ENCODE results near the gene TPTE2. TPM values are rescaled to one million over a fixed set of nuclear protein-coding genes. Genes with fewer than 3 reads are reported as not detected.

The TPTE2 gene
- 0.46 TPM for total RNA-seq

DNA sequence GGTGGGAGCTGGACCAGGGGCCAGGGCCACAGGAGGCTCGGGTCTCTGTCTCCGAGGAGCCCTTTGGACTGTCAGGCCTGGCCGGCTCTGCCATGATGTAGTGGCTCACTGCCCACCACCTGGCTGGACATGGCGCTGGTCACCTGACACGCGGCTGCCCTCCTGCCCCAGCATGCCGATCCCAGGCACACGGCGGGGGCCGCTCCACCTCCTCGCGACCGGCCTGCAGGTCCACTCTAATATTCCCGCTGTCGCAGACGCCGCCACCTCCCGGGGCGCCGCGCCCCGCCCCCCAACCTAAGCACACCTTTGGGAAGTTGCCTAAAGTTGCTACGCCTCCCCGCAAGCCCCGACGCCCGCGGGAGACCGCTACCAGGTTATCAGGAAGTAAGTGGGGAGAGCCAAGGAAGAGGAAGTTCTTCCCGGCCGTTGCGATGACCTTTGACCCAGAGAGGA lies at the start of gene TPTE2:
Gene TPTE2, minus strand, starts transcription at position 406 of the 456 bp plus-strand sequence. CDS start 58,298 bp downstream, outside the sequence.

Other genes starting within 250 kb of the TPTE2 start
- gene MPHOSPH8, start 72.1 kb upstream of the TPTE2 start, total RNA-seq, result 27.7 TPM
- gene PSPC1, start 221.4 kb upstream of the TPTE2 start, total RNA-seq, result 118 TPM

Measured in diencephalon (tissue), 1 donor.